AG09319 (cell line): ENCODE results near the gene COL6A3.
A peak's percentile ranks its signal among the peaks of the same experiment; 100 is the strongest.

ENCODE experiments used
- DNase-seq: peaks from one replicate; pipeline ENCODE4 v3.0.0-alpha.2; 2010; ENCODE audit warnings: low read depth; ENCODE audit errors: extremely low read depth
- CTCF ChIP-seq: IDR thresholded peaks from 2 replicates; pipeline ENCODE4 v1.5.1; 2011; ENCODE audit warnings: low read depth, mild to moderate bottlenecking, inconsistent platforms, low read length, moderate library complexity

COL6A3 gene

GRCh38 chr2:237455764-237456163 is 41.8 kb upstream of the COL6A3 start:
- TF ChIP-seq CTCF = no peak
- no peak for DNase-seq

- TF ChIP-seq CTCF = no peak
- no peak for DNase-seq
Measured at GRCh38 chr2:237453671-237454070, 39.7 kb upstream of the COL6A3 start.

- TF ChIP-seq CTCF = no peak
- no peak for DNase-seq
Measured at GRCh38 chr2:237452861-237453260, 38.9 kb upstream of the COL6A3 start.

GRCh38 chr2:237451643-237452469 is 37.9 kb upstream of the COL6A3 start:
- DNase-seq = no peak
- peak; percentile 55 for TF ChIP-seq CTCF

- TF ChIP-seq CTCF = no peak
Measured at GRCh38 chr2:237450583-237450982, 36.6 kb upstream of the COL6A3 start.

GRCh38 chr2:237450108-237450507 is 36.1 kb upstream of the COL6A3 start:
- DNase-seq = no peak
- no peak for TF ChIP-seq CTCF

More at GRCh38 chr2:237450583-237450982, 36.6 kb upstream of the COL6A3 start:
- no peak for DNase-seq

GRCh38 chr2:237449193-237449881 is 35.4 kb upstream of the COL6A3 start:
- DNase-seq = no peak
- TF ChIP-seq CTCF = no peak
